Head of caudate nucleus (tissue), 42 donors: ENCODE measurements around the gene WDR27.
A peak's percentile ranks its signal among the peaks of the same experiment; 100 is the strongest.
"Not testable (repeated sequence)": the region's sequence is repeated elsewhere in the genome, so short reads cannot be mapped to it uniquely, and the experiment has no call there.

Experiments used
- DNase-seq, 42 donors: peaks; one replicate each; pipeline versions ENCODE4 v3.0.0 to v3.0.0-alpha.2; 2020 to 2021; ENCODE audit warnings: mixed read lengths in 7 of 42
- intact Hi-C: fragments of 100-400 bp; cut with DNase I; formaldehyde crosslinking; loops from one replicate; pipeline ENCODE4 v1.15.0; 2022

WDR27 gene

GRCh38 chr6:169714595-169714994 is 12.8 kb upstream of the WDR27 start:
- DNase-seq = no peak
- intact Hi-C loops = no loop called here

- DNase-seq = no peak
Observed at GRCh38 chr6:169714178-169714577, 12.3 kb upstream of the WDR27 start.

GRCh38 chr6:169710009-169710408 is 8.2 kb upstream of the WDR27 start:
- DNase-seq = no peak
- intact Hi-C loops = no loop called here

More at GRCh38 chr6:169714178-169714577, 12.3 kb upstream of the WDR27 start:
- intact Hi-C loops = no loop called here

GRCh38 chr6:169709293-169709692 is 7.5 kb upstream of the WDR27 start:
- intact Hi-C loops = no loop called here
- no peak for DNase-seq

- DNase-seq = no peak
- intact Hi-C loops = no loop called here
Observed at GRCh38 chr6:169707772-169708171, 5.9 kb upstream of the WDR27 start.

GRCh38 chr6:169702840-169703246 is 1.0 kb upstream of the WDR27 start:
- intact Hi-C loops = no loop called here
- DNase-seq = no peak

GRCh38 chr6:169701311-169701953 is 397 bp downstream of the WDR27 start:
- DNase-seq = peak in 11 of 42 donors; percentile 7 to 53 (median 25)
- intact Hi-C loops = no loop called here

GRCh38 chr6:169700296-169700695 is 1.5 kb downstream of the WDR27 start:
- intact Hi-C loops = no loop called here
- DNase-seq = no peak

- DNase-seq = peak in 8 of 42 donors; percentile 6 to 64 (median 23)
Observed at GRCh38 chr6:169697115-169697514, 4.7 kb downstream of the WDR27 start.

GRCh38 chr6:169695131-169695530 is 6.7 kb downstream of the WDR27 start:
- intact Hi-C loops = no loop called here
- DNase-seq = no peak

More at GRCh38 chr6:169697115-169697514, 4.7 kb downstream of the WDR27 start:
- intact Hi-C loops = not testable (repeated sequence)

GRCh38 chr6:169692516-169692915 is 9.3 kb downstream of the WDR27 start:
- DNase-seq = no peak
- intact Hi-C loops = no loop called here

- no peak for DNase-seq
- intact Hi-C loops = no loop called here
Observed at GRCh38 chr6:169691260-169691659, 10.6 kb downstream of the WDR27 start.

- DNase-seq = no peak
- intact Hi-C loops = no loop called here
Observed at GRCh38 chr6:169689287-169689686, 12.5 kb downstream of the WDR27 start.

GRCh38 chr6:169685860-169686259 is 16.0 kb downstream of the WDR27 start:
- DNase-seq = no peak
- intact Hi-C loops = no loop called here

- no peak for DNase-seq
- intact Hi-C loops = no loop called here
Observed at GRCh38 chr6:169684056-169684455, 17.8 kb downstream of the WDR27 start.

GRCh38 chr6:169678342-169678741 is 23.5 kb downstream of the WDR27 start:
- intact Hi-C loops = no loop called here
- no peak for DNase-seq

GRCh38 chr6:169677096-169677495 is 24.7 kb downstream of the WDR27 start:
- intact Hi-C loops = no loop called here
- DNase-seq = no peak

GRCh38 chr6:169675011-169675410 is 26.8 kb downstream of the WDR27 start:
- DNase-seq = no peak
- intact Hi-C loops = no loop called here

- intact Hi-C loops = no loop called here
- DNase-seq = no peak
Observed at GRCh38 chr6:169671563-169671962, 30.3 kb downstream of the WDR27 start.

GRCh38 chr6:169669889-169670288 is 31.9 kb downstream of the WDR27 start:
- intact Hi-C loops = no loop called here
- no peak for DNase-seq

GRCh38 chr6:169669147-169669546 is 32.7 kb downstream of the WDR27 start:
- DNase-seq = peak in 13 of 42 donors; percentile 5 to 53 (median 26)
- intact Hi-C loops = no loop called here
